K562 treated with DMSO at 1 percent for 24 hours (cell line): ENCODE data around the gene RGS16. TPM values are rescaled to one million over a fixed set of nuclear protein-coding genes. Genes with fewer than 3 reads are reported as not detected.

Source experiments
- total RNA-seq: library from RNA; unstranded; fragments of 300-600 nt; gene quantifications from 2 replicates; pipeline ENCODE4 v1.2.3, GENCODE V29; 2022; ENCODE audit warnings: low read depth; ENCODE audit not compliant: insufficient read depth

RGS16 gene
- 1.7 and 2.0 TPM in 2 replicates for total RNA-seq

DNA sequence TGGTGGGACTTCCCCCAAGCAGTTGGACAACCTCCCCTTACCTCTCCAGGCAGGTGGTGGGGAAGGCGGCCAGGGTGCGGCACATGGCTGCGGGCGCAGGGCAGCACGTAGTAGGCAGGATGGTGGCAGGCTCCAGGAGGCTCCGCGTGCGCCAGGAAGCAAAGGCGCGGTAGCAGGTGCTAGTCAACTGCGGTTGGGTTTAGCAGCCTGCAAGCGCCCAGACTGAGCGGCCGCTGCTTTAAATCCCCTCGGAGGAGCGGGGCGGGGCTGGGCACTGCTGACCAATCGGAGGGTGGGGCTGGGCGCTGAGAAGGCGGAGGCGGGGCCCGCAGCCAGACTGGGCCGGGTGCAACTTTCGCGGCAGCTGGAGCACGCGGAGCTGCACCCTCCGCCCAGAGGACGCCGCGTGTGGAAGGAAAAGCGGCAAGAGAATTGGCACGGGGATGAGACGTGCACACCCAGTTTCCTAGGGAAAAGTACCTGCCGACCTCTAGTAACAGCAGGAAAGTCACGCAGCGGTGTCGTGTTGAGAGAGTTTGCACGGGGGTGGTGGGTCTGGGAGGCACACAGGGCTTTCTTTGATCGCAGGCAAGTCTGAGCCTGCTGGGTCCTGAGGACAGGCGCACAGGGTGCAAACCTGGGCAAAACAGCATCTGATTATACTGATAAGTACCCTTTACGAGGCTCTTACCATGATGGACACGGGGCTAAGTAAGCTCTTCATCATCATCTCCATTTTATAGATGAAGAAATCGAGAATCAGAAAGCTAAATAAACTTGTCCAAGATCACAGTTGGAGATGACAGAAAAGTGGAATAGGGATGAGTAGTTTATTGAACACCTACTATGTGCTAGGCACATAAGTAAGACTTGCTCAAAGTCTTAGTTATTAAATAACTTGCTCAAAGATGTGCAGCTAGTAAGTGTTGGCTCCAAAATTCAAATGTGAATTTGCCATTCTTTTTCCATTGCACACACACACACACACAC, at the start of gene RGS16:
RGS16 (minus strand) TSS at position 215 of the 990 bp plus-strand sequence; CDS start at position 85, 130 bp downstream.

GRCh38 chr1:182588500-182589396, 15.4 kb downstream of the RGS16 start, which contains the start of gene RNASEL:
Gene RNASEL, minus strand, starts transcription at chr1:182589256. Its CDS starts 2,450 bp downstream, at chr1:182586806.

Other genes starting within 250 kb of the RGS16 start
- gene GLUL, start 212.6 kb downstream of the RGS16 start, total RNA-seq = 472 and 485 TPM in 2 replicates
- not detected in 2 replicates for gene TEDDM1, start 203.7 kb downstream of the RGS16 start, total RNA-seq
- gene RGSL1, start 154.2 kb downstream of the RGS16 start, total RNA-seq = not detected in 2 replicates
- gene RNASEL, start 15.1 kb downstream of the RGS16 start, total RNA-seq = 8.9 and 12.0 TPM in 2 replicates
- not detected in 2 replicates for gene RGS8, start 80.2 kb upstream of the RGS16 start, total RNA-seq
- 29.4 and 29.6 TPM in 2 replicates for gene NPL, start 185.4 kb upstream of the RGS16 start, total RNA-seq
- 111 and 118 TPM in 2 replicates for gene DHX9, start 235.0 kb upstream of the RGS16 start, total RNA-seq